ENCODE data around the gene JUP.

- TF ChIP-seq CTCF (IDR thresholded peaks at IDR 0.05): no peak
- TF ChIP-seq EP300 (IDR thresholded peaks at IDR 0.05): no peak
- TF ChIP-seq POLR2A (IDR thresholded peaks at IDR 0.05): no peak
Observed at GRCh38 chr17:41723801-41724475, 62.6 kb downstream of the JUP start.
